Measurements from ENCODE around the gene PLEKHA1.
A peak's percentile ranks its signal among the peaks of the same experiment; 100 is the strongest.

PLEKHA1 gene

DNA sequence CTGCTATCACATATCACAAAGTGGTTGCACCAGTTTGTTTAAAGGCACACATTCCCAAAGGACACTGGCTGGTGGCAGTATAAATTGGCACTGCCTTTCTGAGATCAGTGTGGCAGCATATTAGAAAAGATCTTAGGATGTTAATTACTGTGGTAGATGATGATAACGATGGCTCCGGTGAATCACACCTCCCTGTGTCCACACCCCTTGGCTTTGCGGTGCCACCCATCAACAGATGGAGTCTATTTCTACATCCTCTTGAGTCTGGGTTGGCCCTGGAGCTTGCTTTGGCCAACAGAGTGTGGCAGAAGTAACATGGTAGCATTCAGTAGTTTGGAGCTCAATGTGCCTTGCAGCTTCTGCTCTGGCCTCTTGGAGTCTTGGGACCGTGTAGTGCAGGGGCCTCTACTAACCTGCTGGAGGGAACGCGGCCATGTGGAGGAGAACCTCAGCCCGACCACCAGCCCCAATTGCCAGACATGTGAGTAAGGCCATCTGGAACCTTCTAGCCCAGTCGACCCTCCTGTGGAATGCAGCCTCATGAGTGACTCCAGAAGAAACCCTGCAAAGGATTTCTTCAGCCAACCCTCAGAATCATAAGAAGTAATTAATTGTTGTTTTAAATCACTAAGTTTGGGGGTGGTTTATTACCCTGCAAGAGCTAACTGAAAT, 27.2 kb upstream of the PLEKHA1 start:
- no peak for DNase-seq

- no peak for DNase-seq
These were observed 26.0 kb upstream of the PLEKHA1 start for GRCh38 chr10:122348512-122348911.

DNA sequence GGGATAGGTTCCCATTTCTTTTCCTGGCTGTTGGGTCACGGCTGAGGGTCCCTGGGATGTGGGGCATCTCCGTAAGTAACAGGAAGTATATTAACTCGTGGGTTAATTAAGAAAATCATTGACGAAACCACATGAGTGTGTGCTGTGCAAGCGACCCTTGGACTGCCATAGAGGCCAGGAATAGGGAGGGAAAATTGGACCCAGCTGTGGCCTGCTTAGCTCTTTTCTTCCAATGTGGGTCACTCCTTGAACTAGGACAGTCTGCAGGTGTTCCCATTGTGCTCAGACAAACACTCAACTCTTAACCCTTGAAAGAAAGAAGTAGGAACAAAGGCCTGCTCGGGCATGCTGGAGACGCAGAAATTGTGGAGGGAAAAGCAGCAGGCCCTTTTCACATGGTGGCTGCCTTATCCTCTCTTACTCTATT, 25.6 kb upstream of the PLEKHA1 start:
- DNase-seq: no peak

- no peak for DNase-seq
These were observed 24.6 kb upstream of the PLEKHA1 start for GRCh38 chr10:122349758-122350369.

DNA sequence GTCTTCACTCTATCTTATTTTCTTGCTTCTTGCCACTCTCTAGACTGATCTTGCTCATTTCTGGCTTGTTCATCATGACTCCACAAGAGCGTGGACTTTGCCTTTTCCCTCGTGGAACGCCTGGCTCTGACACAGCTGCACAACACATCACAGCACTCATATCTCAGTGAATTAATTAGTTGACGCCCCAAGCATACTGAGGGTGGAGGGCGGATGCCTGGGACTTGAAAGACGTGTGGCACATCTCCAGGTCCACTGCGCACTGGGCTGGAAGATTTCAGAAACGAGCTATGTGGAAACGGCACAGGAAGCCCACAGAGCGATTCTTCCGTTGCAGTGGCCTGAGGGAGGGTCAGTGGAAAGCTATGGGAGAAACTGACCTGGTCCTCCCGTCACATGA, 23.6 kb upstream of the PLEKHA1 start:
- no peak for DNase-seq

DNA sequence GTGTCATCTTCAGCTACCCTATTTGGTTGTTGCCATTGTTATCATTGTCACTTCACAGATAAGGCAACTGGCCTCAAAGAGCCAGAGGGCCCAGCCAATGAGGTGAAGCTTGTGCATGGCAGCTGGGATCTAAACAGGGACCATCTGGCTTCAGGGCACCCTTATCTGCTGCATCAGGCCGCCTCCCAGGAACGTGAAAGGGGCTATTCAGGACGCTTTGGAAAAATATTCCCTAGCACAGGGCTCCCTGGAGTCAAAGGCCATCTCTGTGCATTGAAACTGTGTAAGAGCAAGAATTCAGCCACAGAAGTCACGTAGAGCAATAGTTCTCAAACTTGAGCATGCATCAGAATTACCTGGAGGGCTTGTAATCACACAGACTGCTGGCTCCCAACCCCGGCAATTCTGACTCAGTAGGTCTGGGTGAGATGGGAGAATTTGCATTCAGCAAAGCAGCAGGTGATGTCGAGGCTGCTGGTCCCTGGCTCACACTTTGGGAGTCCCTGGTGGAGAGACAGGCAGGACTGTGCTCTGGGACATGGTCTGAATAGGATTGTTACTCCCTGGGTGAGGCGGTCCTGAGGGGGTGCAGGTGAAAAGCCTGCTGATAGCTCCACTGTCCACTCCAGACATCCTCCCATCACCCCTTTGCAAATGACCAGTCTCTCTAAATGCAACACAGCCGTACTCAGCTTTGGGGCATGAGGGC, 21.5 kb upstream of the PLEKHA1 start:
- no peak for DNase-seq

GRCh38 chr10:122354383-122354782, 20.1 kb upstream of the PLEKHA1 start:
- no peak for DNase-seq

DNA sequence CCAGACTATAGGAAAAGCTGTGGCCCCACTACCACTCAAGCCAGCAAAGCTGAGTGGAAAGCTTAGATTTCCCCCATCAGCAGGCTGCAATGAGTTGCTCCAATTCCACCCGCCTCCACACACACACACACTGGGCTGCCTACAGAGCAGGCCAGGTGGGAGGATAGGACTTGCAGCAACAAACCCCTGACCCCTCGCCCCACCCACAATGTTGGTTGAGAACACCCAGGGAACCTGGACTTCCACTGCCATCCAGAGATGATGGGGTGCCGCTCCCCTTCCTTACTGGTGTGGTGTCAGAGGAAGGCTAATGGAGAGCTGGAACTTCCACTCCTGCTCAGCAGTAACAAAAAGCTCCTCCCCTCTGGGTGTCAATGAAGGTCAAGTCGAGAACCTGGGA, 16.8 kb upstream of the PLEKHA1 start:
- no peak for DNase-seq

- DNase-seq: no peak
These were observed 14.9 kb upstream of the PLEKHA1 start for GRCh38 chr10:122359621-122360020.

DNA sequence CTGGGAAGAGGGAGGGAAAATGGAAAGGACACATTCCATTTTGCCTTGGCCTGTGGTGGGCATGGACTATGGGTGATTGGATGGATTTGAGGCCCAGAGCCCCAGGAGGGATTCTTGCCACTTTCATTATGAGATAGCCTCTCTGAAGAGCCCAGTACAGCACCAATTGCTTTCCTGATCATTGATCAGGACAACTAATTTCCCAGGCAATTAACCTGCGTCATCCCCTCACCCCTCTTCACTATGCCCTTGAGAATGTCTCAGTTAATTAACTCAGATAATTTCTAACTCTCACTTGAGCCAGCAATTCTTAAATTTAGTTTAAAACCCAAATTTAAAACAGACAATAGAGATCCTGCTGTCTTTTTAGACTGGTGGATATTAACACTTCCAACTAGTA, 13.5 kb upstream of the PLEKHA1 start:
- no peak for DNase-seq

- no peak for DNase-seq
These were observed 12.4 kb upstream of the PLEKHA1 start for GRCh38 chr10:122362031-122362592.

DNA sequence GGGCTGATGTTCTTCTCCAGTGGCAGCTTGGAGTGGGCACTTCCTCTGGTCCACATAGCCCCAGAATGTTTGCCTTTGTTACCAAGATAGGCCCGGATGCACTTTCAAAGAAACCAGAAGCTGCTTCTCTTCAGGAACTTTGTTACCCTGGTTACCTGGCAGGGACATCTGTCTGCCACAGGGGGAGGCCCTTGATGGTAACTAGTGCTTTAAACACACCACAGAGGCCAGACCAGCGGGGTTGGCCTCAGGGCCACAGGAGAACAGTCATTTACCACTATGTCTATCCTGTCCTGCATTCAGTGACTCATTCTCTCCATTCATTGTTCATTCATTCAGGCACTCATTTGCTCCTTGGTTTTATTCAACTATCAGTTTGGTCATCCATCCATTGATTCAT, 11.9 kb upstream of the PLEKHA1 start:
- DNase-seq: no peak

GRCh38 chr10:122363311-122363710, 11.2 kb upstream of the PLEKHA1 start:
- DNase-seq: no peak

DNA sequence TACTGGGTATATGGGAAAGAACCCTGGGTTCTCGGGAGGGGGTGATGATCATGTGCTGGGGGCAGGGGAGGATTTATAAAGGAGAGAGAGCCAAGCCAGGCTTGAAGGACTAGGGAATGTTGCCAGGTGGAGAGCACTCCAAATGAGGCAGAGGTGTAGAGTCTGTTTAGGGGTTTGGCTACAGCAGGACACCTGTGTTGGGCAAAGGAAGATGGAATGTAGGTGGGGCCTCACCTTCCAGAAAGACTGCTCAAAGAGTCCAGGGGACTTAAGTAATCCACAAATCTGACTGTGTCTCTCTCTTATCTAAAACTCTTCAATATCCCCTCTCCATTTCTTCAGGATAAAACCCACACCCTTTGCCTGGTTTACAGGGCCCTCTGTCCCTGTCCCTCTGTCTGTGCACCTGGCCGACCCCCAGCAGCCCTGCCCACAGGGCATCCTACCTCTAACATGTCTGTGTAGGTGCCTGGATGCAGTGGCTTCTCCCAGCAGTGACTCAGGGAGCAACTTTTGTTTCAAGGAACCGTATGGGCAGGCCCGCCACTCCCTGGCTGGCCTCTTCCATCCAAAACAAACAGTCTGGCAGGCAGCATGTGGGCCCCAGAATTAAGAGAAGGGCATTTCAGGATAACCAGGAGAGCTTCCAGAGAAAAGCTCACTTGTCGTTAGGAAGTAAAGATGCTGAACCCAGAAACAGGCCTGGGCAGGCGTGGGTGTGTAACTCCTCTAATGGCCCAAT, 10.6 kb upstream of the PLEKHA1 start:
- DNase-seq: no peak

DNA sequence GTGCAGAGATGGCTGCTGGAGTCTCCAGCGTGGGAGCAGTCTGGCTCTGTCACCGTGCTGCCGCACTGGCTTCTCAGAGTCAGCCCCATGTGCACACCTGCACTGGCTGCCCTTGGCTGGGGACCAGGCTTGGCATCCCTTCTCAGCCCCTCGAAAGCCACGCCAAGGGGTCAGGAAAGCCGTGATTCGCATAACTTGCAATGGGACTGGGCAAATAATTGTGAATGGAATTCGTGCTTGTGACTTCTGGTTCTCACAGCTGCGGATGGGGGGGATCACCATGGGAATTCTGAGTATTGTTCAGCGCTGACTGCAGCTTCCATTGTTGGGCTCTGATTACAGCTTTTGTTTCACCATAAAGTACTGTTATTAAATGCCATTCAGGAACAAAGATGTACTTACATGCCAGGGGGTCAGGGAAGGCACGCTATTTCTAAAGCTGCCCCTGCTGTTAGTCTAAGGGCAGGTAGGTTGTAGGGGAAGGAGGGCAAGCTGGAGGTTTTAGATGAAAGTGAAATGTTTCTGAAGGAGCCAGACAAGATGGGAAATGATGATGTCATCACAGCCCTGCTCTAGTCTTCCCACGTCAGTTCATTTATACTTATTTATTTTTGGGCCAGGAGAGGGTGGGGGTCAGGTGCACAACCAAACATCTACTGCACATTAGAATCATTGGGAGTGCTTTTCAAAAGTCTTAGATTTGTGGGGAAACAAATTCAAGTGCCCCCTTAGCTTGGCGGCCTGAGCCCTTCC, 5.8 kb upstream of the PLEKHA1 start:
- no peak for DNase-seq

DNA sequence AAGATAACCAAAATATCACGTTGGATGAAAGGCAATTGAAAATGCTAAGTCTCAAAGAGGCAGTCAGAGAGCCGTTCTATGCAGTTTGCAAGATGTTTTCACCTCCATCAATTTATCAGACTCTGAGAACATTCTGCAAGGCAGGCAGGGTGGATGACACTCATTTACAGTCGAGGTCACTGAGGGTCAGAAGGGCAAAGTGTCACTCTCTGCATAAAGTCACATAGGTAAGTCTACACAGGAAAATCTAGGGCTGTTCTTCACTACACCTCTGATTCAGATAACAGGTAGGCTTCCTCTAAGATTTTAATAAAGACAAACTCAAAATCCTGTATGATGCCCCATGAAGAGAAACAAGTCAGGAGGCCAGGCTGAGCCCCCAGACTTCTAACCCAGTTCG, 1.4 kb upstream of the PLEKHA1 start:
- DNase-seq: no peak

DNA sequence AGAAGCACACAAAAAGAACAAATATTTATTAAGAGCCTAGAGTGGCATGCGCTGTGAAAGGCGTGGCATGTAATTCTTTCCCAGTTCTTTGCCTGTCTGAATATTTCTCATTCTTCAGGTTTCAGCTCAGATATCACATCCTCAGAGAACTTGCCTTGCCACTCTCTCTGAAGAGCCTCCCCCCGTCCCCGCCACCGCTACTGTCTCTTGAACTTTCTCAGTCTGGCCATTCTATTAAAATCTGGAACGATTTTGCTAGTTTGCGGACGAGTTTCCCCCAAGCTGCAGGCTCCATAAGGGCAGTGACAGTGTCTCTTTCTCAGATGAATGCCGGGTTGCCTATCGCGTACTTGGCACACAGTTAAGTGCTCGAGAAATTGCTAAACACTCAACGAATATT, 787 bp upstream of the PLEKHA1 start:
- no peak for DNase-seq

GRCh38 chr10:122374859-122375678, 561 bp downstream of the PLEKHA1 start:
- DNase-seq: peak; percentile 60

DNA sequence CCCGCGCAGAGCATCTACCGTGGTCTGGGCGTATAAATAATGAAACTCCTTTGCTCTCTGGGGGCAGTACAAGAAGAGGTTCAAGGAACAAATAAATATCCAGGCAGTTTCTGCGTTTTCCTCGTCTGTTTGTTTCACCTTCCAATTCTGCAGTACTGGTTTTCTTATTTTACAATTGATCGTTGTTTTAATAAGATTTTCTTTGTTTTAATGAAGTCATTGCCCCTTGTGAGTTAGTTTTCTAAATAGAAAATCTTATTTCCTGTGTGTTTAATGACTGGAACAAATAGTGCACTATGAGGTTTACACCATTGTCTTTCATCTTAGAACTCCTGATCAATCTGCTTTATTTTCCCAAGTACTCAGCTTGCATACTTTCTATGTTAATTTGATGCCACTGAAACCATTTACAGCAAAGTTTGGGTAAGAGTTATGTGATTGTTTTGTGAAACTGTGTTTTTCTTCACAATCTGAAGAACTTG, 1.2 kb downstream of the PLEKHA1 start:
- no peak for DNase-seq

- DNase-seq: no peak
These were observed 2.0 kb downstream of the PLEKHA1 start for GRCh38 chr10:122376364-122376961.

GRCh38 chr10:122379041-122379440, 4.5 kb downstream of the PLEKHA1 start:
- no peak for DNase-seq
